PC-9 (cell line): ENCODE measurements around the gene CTNNBL1. TPM values are rescaled to one million over a fixed set of nuclear protein-coding genes. Genes with fewer than 3 reads are reported as not detected.

Experiments
- BruUV-seq: library from RNA; stranded (reverse); fragments of 400-500 nt; replicated peaks from 2 replicates; lab custom pipeline; 2021; lab: Mats Ljungman, UMichigan
- CTCF ChIA-PET: fragments of 300-600 bp; sonication (Branson Sonifier 250); formaldehyde crosslinking; loops from one replicate; lab custom pipeline; 2022; ENCODE audit warnings: antibody characterized with exemption; lab: Charles Lee
- POLR2A ChIA-PET: fragments of 300-600 bp; sonication (Branson Sonifier 250); formaldehyde crosslinking; loops from one replicate; lab custom pipeline; 2022; ENCODE audit warnings: antibody characterized with exemption; ENCODE audit not compliant: unreplicated experiment; lab: Charles Lee
- DNase-seq, 2 experiments: peaks; one replicate each; pipeline versions ENCODE4 v3.0.0 to v3.0.0-alpha.2; 2015 to 2022; ENCODE audit warnings: mixed read lengths in 1 of 2
- H2AFZ ChIP-seq: fragments of 200-600 bp; sonication (generic); 2 replicates; pipeline ENCODE4 v1.8.1; 2017; ENCODE audit warnings: antibody characterized with exemption
- H3F3A ChIP-seq: fragments of 200-600 bp; sonication (generic); 2 replicates; pipeline ENCODE4 v1.8.1; 2017; ENCODE audit warnings: antibody characterized with exemption, mild to moderate bottlenecking, low read depth; ENCODE audit not compliant: insufficient read depth
- H3K27ac ChIP-seq: fragments of 200-600 bp; sonication (generic); 2 replicates; pipeline ENCODE4 v1.6.1; 2016; ENCODE audit warnings: mixed run types
- H3K27me3 ChIP-seq: fragments of 200-600 bp; sonication (generic); 2 replicates; pipeline ENCODE4 v1.6.1; 2016; ENCODE audit warnings: low read depth, mixed run types; ENCODE audit not compliant: insufficient read depth
- H3K36me3 ChIP-seq: fragments of 200-600 bp; sonication (generic); 2 replicates; pipeline ENCODE4 v1.6.1; 2016; ENCODE audit warnings: low read depth, mixed run types
- H3K4me1 ChIP-seq: fragments of 200-600 bp; sonication (generic); replicated peaks from 2 replicates; pipeline ENCODE4 v1.6.1; 2016; ENCODE audit warnings: mixed run types; ENCODE audit not compliant: insufficient read depth
- H3K4me2 ChIP-seq: fragments of 200-600 bp; sonication (generic); 2 replicates; pipeline ENCODE4 v1.6.1; 2017; ENCODE audit warnings: mixed run types
- H3K4me3 ChIP-seq: fragments of 200-600 bp; sonication (generic); 2 replicates; pipeline ENCODE4 v1.6.1; 2016; ENCODE audit warnings: mixed run types
- H3K79me2 ChIP-seq: fragments of 200-600 bp; sonication (generic); 2 replicates; pipeline ENCODE4 v1.6.1; 2017; ENCODE audit warnings: low read depth, mixed run types
- H3K9me2 ChIP-seq: fragments of 200-600 bp; sonication (generic); 2 replicates; pipeline ENCODE4 v1.8.1; 2017; ENCODE audit warnings: mild to moderate bottlenecking; ENCODE audit not compliant: insufficient read depth
- H3K9me3 ChIP-seq: fragments of 200-600 bp; sonication (generic); 2 replicates; pipeline ENCODE4 v1.8.1; 2016; ENCODE audit warnings: low read depth; ENCODE audit not compliant: insufficient read depth
- H4K20me1 ChIP-seq: fragments of 200-600 bp; sonication (generic); 2 replicates; pipeline ENCODE4 v1.8.1; 2017; ENCODE audit not compliant: insufficient read depth
- CTCF ChIP-seq: fragments of 200-600 bp; sonication (generic); conservative IDR thresholded peaks from 2 replicates; pipeline ENCODE4 v1.6.1; 2017; ENCODE audit warnings: mixed run types, antibody characterized with exemption, mild to moderate bottlenecking, moderate library complexity
- EZH2 ChIP-seq: fragments of 200-600 bp; sonication (generic); IDR thresholded peaks from 2 replicates; pipeline ENCODE4 v1.8.0; 2017; ENCODE audit warnings: antibody characterized with exemption, low read depth
- intact Hi-C: fragments of 100-400 bp; cut with micrococcal nuclease; formaldehyde crosslinking; loops from one replicate; pipeline ENCODE4 v1.10.0; 2022; ENCODE audit not compliant: unreplicated experiment
- total RNA-seq: library from RNA; stranded (reverse); gene quantifications from 2 replicates; pipeline ENCODE4 v1.2.3, GENCODE V29; 2021

The CTNNBL1 gene
- total RNA-seq, 1 experiment from 2014 or later, result 83.5 TPM

GRCh38 chr20:37918035-37918434 lies 224.2 kb downstream of the CTNNBL1 start:
- Histone ChIP-seq H4K20me1 (0 out of 2 replicates have a peak, but pooled peaks cover 4% of the 10 kb centered on the region), H3K4me1 (no peaks in the 10 kb centered on the region), H3K4me3 (no peak overlapping the region), H3K4me2 (no peak overlapping the region), H3K36me3 (no peaks in the 10 kb centered on the region), H3K9me3 (no peaks in the 10 kb centered on the region), H2AFZ (no peak overlapping the region), H3F3A (no peaks in the 10 kb centered on the region), H3K9me2 (no peaks in the 10 kb centered on the region), H3K27me3 (peaks cover 42% of the 10 kb centered on the region), H3K27ac (no peak overlapping the region), H3K79me2 (no peaks in the 10 kb centered on the region)
- DNase-seq, result no peak
- TF ChIP-seq CTCF (no peak), EZH2 (no peak)
- no TSS peak for BruUV-seq
- ChIA-PET POLR2A (no interaction called here), CTCF (no interaction called here)
- intact Hi-C loops, result no loop called here

GRCh38 chr20:37919389-37920040 lies 225.7 kb downstream of the CTNNBL1 start:
- no peaks in the 10 kb centered on the region for H3K36me3 ChIP-seq
- DNase-seq, result no peak
- no peaks in the 10 kb centered on the region for H3K9me3 ChIP-seq
- H3K27me3 ChIP-seq, result peaks cover 51% of the 10 kb centered on the region
- H4K20me1 ChIP-seq, result 0 out of 2 replicates have a peak, but pooled peaks cover 4% of the 10 kb centered on the region
- H3K4me2 ChIP-seq, result no peak overlapping the region
- no TSS peak for BruUV-seq
- H2AFZ ChIP-seq, result no peak overlapping the region
- no peak overlapping the region for H3K27ac ChIP-seq
- intact Hi-C loops, result no loop called here
- no peaks in the 10 kb centered on the region for H3K79me2 ChIP-seq
- ChIA-PET CTCF (no interaction called here), POLR2A (interaction anchor here (0.6 kb wide), 1 partner anchor 27 kb away, joined by 3 read pairs; no protein-coding TSS in a partner anchor)
- no peaks in the 10 kb centered on the region for H3K4me1 ChIP-seq
- H3K4me3 ChIP-seq, result no peak overlapping the region
- H3F3A ChIP-seq, result no peaks in the 10 kb centered on the region
- no peak for TF ChIP-seq CTCF
- TF ChIP-seq EZH2, result no peak
- no peaks in the 10 kb centered on the region for H3K9me2 ChIP-seq

- Histone ChIP-seq H3K9me3 (no peaks in the 10 kb centered on the region), H3K36me3 (no peaks in the 10 kb centered on the region), H3K4me3 (no peak overlapping the region), H4K20me1 (0 out of 2 replicates have a peak, but pooled peaks cover 4% of the 10 kb centered on the region), H3K79me2 (no peaks in the 10 kb centered on the region), H3K4me1 (no peaks in the 10 kb centered on the region), H3K27me3 (peaks cover 54% of the 10 kb centered on the region), H3K9me2 (no peaks in the 10 kb centered on the region), H3F3A (no peaks in the 10 kb centered on the region), H2AFZ (no peak overlapping the region), H3K27ac (no peak overlapping the region), H3K4me2 (no peak overlapping the region)
- ChIA-PET POLR2A (interaction anchor here (0.6 kb wide), 2 partner anchors 26 to 322 kb away, joined by 3 to 7 read pairs; no protein-coding TSS in a partner anchor), CTCF (no interaction called here)
- intact Hi-C loops, result no loop called here
- no TSS peak for BruUV-seq
- no peak for DNase-seq
- TF ChIP-seq EZH2, result no peak
- no peak for TF ChIP-seq CTCF
Observed at GRCh38 chr20:37920270-37920669, 226.4 kb downstream of the CTNNBL1 start.
